GM23338 (cell line): Measurements from ENCODE around the gene STPG1. TPM values are rescaled to one million over a fixed set of nuclear protein-coding genes. Genes with fewer than 3 reads are reported as not detected.

ENCODE experiments used
- ATAC-seq: fragments of 200-7000 bp; cut with Tn5 transposase; 3 replicates; pipeline ENCODE4 v1.9.1; 2020
- DNase-seq: peaks from one replicate; pipeline ENCODE4 v3.0.0-alpha.2; 2015; ENCODE audit warnings: low spot score
- H2AFZ ChIP-seq: fragments of 200-600 bp; sonication (generic); 2 replicates; pipeline ENCODE4 v1.8.0; 2016; ENCODE audit warnings: antibody characterized with exemption, mild to moderate bottlenecking, moderate library complexity
- H3F3A ChIP-seq: fragments of 200-600 bp; sonication (generic); replicated peaks from 2 replicates; pipeline ENCODE4 v1.8.0; 2017; ENCODE audit warnings: antibody characterized with exemption, mixed run types, low read depth
- H3K27ac ChIP-seq: fragments of 200-600 bp; sonication (generic); 2 replicates; pipeline ENCODE4 v1.6.1; 2016; ENCODE audit warnings: low read depth
- H3K27me3 ChIP-seq: fragments of 200-600 bp; sonication (generic); 2 replicates; pipeline ENCODE4 v1.8.0; 2016; ENCODE audit warnings: mild to moderate bottlenecking, mixed run types, moderate library complexity; ENCODE audit not compliant: insufficient read depth
- H3K36me3 ChIP-seq: fragments of 200-600 bp; sonication (generic); 2 replicates; pipeline ENCODE4 v1.8.0; 2016; ENCODE audit warnings: mild to moderate bottlenecking; ENCODE audit not compliant: insufficient read depth
- H3K4me1 ChIP-seq: fragments of 200-600 bp; sonication (generic); 2 replicates; pipeline ENCODE4 v1.8.0; 2016; ENCODE audit warnings: mild to moderate bottlenecking, moderate library complexity; ENCODE audit not compliant: insufficient read depth
- H3K4me2 ChIP-seq: fragments of 200-600 bp; sonication (generic); 2 replicates; pipeline ENCODE4 v1.7.1; 2017; ENCODE audit warnings: mixed run types
- H3K4me3 ChIP-seq: fragments of 200-600 bp; sonication (generic); 2 replicates; pipeline ENCODE4 v1.6.1; 2016; ENCODE audit warnings: mixed run types
- H3K79me2 ChIP-seq: fragments of 200-600 bp; sonication (generic); replicated peaks from 2 replicates; pipeline ENCODE4 v1.8.0; 2017; ENCODE audit warnings: mild to moderate bottlenecking; ENCODE audit not compliant: insufficient read depth
- H3K9me2 ChIP-seq: fragments of 200-600 bp; sonication (generic); 2 replicates; pipeline ENCODE4 v1.8.0; 2017; ENCODE audit not compliant: insufficient read depth
- H4K20me1 ChIP-seq: fragments of 200-600 bp; sonication (generic); replicated peaks from 2 replicates; pipeline ENCODE4 v1.8.0; 2017; ENCODE audit warnings: mild to moderate bottlenecking; ENCODE audit not compliant: insufficient read depth
- H3K27ac Mint-ChIP-seq: 2 replicates; pipeline ENCODE4 v1.8.0; 2020; ENCODE audit warnings: inconsistent platforms, mild to moderate bottlenecking, moderate library complexity, mixed read lengths
- H3K27me3 Mint-ChIP-seq: 3 replicates; pipeline ENCODE4 v1.8.0; 2022; ENCODE audit warnings: low read depth, mild to moderate bottlenecking, moderate library complexity, mixed read lengths, inconsistent platforms; ENCODE audit not compliant: insufficient read depth, poor library complexity
- H3K36me3 Mint-ChIP-seq: 3 replicates; pipeline ENCODE4 v1.8.0; 2021; ENCODE audit warnings: low read depth, mild to moderate bottlenecking, inconsistent platforms, moderate library complexity, mixed read lengths
- H3K4me1 Mint-ChIP-seq: 3 replicates; pipeline ENCODE4 v1.8.0; 2020; ENCODE audit warnings: mild to moderate bottlenecking, inconsistent platforms, mixed read lengths
- H3K4me3 Mint-ChIP-seq: 3 replicates; pipeline ENCODE4 v1.8.0; 2021; ENCODE audit warnings: moderate library complexity, mild to moderate bottlenecking, inconsistent platforms, mixed read lengths
- H3K9me3 Mint-ChIP-seq: 3 replicates; pipeline ENCODE4 v1.8.0; 2020; ENCODE audit warnings: moderate library complexity, mild to moderate bottlenecking, inconsistent platforms, mixed read lengths
- CTCF ChIP-seq, 2 experiments: fragments of 200-600 bp in 1 of 2; sonication (generic) in 1 of 2; conservative IDR thresholded peaks; 2 replicates each; pipeline versions ENCODE4 v1.5.1 to v1.6.1; 2016 to 2017; ENCODE audit warnings: antibody characterized with exemption in 2 of 2, low read depth in 2 of 2, mild to moderate bottlenecking in 2 of 2, moderate library complexity in 1 of 2
- EZH2 ChIP-seq: fragments of 200-600 bp; sonication (generic); IDR thresholded peaks from one replicate; pipeline ENCODE4 v1.8.0; 2017; ENCODE audit warnings: antibody characterized with exemption, mild to moderate bottlenecking, low read depth; ENCODE audit not compliant: unreplicated experiment
- REST ChIP-seq: IDR thresholded peaks from one replicate; pipeline ENCODE4 v1.6.1; 2018; ENCODE audit warnings: antibody characterized with exemption; ENCODE audit not compliant: unreplicated experiment
- STAT1 ChIP-seq: IDR thresholded peaks from one replicate; pipeline ENCODE4 v1.6.1; 2016; ENCODE audit warnings: antibody characterized with exemption; ENCODE audit not compliant: unreplicated experiment
- ZNF331 ChIP-seq: fragments of 250-450 bp; sonication (Bioruptor Pico); IDR thresholded peaks from 2 replicates; pipeline ENCODE4 v1.5.0; 2020; ENCODE audit warnings: low read depth, mild to moderate bottlenecking, moderate library complexity
- ZNF462 ChIP-seq: fragments of 250-450 bp; sonication (Bioruptor Pico); IDR thresholded peaks from 2 replicates; pipeline ENCODE4 v1.5.0; 2020; ENCODE audit warnings: mild to moderate bottlenecking, moderate library complexity
- polyA plus RNA-seq: library from polyadenylated mRNA; unstranded; fragments of >200 nt; fragmentation: Nextera tagmentation; extraction: Ambion mirVana; gene quantifications from 2 replicates; pipeline ENCODE4 v1.2.1, GENCODE V29; 2016
- total RNA-seq: library from RNA; depleted of rRNA; stranded (reverse); fragments of >200 nt; shearing (Covaris generic); gene quantifications from 2 replicates; pipeline ENCODE4 v1.2.3, GENCODE V29; 2014

The STPG1 gene
- total and polyA plus RNA-seq, 2 experiments from 2014 or later, result 8.2 to 11.4 TPM

- TF ChIP-seq ZNF462 (CRISPR knock-in tag), result no peak
- no peak for TF ChIP-seq REST
- no peak for TF ChIP-seq STAT1
Measured at GRCh38 chr1:24421502-24421901, 7.9 kb upstream of the STPG1 start (continued).

GRCh38 chr1:24420547-24420946 lies 7.0 kb upstream of the STPG1 start:
- H3K27me3 ChIP-seq, result no peaks in the 10 kb centered on the region
- no peaks in the 10 kb centered on the region for H3K79me2 ChIP-seq
- no peak overlapping the region for H3K27ac ChIP-seq
- H3K4me3 ChIP-seq, result no peak overlapping the region
- Mint-ChIP-seq H3K27ac (no peak overlapping the region), H3K27me3 (peaks cover 3% of the 10 kb centered on the region), H3K4me3 (no peak overlapping the region), H3K36me3 (peaks cover 3% of the 10 kb centered on the region; the same call in 2 of the 3 replicates), H3K4me1 (peaks cover 34% of the 10 kb centered on the region), H3K9me3 (no peaks in the 10 kb centered on the region)
- no peaks in the 10 kb centered on the region for H3F3A ChIP-seq
- no peaks in the 10 kb centered on the region; the same call in 1 of the 2 replicates for H3K36me3 ChIP-seq
- no peaks in the 10 kb centered on the region for H3K9me2 ChIP-seq
- H4K20me1 ChIP-seq, result no peaks in the 10 kb centered on the region
- no peak overlapping the region for H3K4me2 ChIP-seq
- ATAC-seq, result no peak
- no peak overlapping the region for H2AFZ ChIP-seq
- no peak for DNase-seq
- peaks cover 13% of the 10 kb centered on the region; the same call in 1 of the 2 replicates for H3K4me1 ChIP-seq
- TF ChIP-seq EZH2 (no peak), CTCF (conservative IDR thresholded peaks at IDR 0.05; ENCODE audit: low read depth in 2 of 2) (no peak), ZNF331 (CRISPR knock-in tag) (no peak)
